HG03460 (cell line): ENCODE results near the gene GPC1.
"Not testable (repeated sequence)": the region's sequence is repeated elsewhere in the genome, so short reads cannot be mapped to it uniquely, and the experiment has no call there.

Experiments
- ATAC-seq: cut with Tn5 transposase; IDR thresholded peaks from one replicate; pipeline ENCODE4 v1.9.1; 2021; ENCODE audit not compliant: unreplicated experiment

The GPC1 gene

DNA sequence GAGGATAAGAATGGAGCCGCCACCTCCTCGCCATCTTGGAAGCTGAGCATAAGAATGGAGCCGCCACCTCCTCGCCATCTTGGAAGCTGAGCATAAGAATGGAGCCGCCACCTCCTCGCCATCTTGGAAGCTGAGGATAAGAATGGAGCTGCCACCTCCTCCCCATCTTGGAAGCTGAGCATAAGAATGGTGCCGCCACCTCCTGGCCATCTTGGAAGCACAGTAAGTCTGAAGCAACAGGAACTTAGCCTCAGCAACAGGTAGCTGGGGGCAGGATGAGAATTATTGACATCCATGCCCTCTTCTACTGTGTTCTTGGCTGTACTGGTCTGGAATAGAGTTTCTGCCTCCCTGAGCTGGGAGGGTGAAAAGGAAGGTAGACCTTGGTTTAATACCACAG, 61.6 kb downstream of the GPC1 start:
- not testable (repeated sequence) for ATAC-seq

DNA sequence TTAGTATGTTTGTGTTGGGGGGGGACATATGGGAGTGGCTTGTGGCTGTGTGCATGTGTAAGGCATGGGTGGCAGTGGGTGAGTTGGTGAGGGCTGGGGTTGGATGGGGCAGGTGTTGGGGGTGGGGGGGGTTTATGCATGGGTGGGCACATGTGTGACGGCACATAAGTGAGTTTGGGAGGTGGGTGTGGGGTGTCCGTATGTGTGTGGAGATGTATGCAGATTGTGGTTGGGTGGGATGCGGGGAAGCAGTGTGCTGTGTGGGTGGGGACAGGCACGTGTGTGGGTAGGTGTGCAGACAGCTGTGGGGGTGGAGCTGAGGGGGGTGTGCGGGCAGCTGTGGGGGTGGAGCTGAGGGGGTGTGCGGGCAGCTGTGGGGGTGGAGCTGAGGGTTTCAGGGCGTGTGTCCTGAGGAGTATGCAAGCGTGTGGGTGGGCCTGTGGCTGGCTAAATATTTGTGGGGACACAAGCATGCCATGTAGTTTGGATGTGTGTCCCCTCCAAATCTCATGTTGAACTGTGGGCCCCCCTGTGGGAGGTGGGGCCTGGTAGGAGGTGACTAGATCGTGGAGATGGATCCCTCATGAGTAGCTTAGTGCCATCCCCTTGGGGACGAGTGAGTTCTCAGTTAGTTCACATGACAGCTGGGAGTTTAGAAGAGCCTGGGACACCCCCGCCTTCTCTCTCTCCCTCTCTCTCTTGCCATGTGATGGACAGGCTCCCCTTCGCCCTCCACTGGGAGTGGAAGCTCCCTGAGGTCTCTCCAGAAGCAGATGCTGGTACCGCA, 62.9 kb downstream of the GPC1 start:
- no peak for ATAC-seq

DNA sequence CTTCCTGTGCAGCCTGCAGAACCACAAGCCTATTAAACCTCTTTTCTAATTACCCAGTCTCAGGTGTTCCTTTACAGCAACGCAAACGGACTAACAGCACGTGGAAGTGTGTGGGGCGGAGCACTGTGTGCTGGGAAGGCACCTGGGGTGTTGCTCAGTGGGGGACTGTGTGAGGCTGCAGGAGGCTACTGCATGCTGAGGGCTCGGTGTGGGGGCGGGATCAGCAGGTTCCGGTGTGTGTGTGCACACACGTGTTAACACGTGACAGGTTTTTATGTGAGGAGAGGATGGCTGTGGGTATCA, 63.4 kb downstream of the GPC1 start:
- ATAC-seq: no peak

DNA sequence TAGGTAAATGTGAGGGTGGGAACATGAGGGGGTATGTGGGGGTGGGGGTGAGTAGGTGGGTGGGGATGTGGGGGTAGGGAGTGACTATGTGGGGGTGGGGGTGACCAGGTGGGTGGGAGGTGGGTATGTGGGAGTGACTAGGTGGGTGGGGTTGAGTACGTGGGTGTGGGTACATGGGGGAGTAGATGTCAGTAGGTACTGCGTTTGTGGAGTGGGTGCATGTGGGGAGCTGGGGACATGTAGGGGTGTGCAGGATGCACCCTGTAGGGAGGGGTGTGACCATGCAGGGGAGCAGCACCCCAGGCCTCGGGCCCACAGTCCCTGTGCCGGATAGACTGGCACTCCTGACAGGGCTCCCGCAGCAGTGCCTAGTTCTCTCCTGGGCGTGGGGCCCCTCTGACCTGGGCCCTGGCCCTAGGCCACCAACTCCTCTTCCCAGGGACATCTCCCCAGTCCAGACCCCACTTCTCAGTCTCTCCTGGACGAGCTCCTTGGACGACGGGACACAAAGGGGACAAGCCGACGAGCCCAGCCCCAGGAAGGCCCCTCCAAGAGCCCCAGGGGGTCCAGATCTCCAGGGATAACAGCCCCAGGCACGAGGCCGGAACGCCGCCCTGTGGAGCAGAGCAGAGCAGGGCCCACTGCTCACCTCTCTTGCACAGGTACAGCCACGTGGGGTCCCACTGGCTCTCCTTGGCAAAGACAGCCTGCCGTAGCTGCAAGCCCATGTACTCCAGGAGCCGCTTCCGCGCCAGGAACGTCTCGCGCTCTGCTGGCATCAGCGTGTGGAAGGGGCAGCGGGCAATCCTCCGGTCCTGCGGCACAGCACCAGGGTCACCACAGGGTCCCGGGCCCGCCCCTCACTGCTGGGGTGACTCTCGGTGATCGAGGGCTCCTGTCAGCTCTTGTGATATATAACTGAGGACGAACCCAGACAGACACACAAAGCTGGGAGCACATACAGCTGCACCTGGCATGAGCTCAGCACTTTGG, 64.1 kb downstream of the GPC1 start:
- no peak for ATAC-seq

DNA sequence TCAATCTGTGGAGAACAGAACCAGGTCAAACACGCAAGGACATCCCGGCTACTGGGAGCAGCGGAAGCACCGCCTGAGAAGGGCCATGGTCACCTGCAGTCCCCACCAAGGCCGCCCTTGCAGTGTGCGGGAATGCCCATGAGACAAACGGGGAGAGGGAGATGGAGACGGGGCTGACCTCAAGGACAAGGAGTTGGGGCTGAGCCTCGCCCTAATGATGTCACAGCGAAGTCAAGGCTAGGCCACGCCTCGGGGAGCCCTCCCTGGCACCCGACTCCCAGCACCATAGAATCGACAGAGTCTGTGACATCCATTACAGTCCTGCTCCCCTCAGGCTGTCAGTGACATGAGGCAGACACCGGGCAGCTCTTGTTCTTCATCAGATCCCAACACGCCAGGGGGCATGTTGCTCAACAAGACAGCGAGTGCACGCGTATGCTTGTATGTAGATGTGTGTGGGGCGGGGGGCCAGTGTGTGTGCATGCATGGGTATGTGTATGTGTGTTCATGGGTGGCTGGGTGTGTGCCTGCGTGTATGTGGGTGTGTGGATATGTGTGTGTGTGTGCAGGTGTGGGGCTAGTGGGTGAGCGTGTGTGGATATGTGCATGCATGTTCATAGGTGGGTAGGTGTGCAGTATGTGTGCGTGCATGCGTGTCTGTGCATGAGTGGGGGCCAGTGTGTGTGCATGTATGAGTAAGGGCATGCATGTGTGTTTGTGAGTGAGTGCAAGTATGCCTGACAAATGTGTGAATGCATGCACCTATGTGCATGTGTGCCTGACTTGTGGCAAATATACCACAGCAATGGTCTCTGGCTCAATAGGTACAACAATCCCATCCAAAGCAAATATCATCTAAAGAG, 65.3 kb downstream of the GPC1 start:
- ATAC-seq: no peak

DNA sequence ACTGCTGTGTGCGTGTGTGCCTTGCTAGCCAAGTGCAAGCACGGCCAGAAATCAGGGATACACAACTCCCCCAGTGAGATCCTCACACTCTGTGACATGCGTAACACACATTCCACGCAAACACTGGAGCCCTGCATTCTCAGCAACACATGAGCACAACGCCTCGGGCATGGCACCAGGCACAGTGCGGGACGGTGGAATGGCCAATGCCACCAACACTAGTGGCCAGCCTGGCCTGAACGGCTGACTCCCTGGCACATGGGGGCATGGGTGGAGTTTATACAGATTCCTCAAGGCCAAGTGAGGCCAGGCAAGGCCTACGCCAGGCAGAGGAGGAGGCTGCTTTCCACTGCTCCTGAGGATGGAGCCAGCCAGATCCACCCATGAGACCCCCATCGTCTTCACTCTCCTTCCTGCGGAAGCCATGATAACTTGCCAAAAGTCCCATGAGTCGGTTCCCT, 66.1 kb downstream of the GPC1 start:
- no peak for ATAC-seq

DNA sequence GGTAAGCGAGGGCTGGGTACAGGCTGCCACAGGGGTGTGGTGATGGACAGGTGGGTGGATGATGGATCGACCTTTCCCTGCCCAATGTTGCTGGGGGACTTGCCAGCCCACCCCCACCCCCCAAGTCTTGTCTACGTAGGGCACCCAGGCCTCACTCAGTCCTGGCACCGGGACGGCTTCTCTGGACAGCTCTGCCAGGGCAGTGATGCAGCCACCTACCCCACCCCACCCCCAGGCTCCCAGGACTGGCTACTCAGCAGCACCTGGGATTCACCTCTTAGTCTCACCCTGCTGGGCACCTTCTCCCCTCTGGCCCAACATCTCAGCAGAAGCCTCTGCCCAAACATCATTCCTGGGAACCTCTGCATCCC, 66.6 kb downstream of the GPC1 start:
- ATAC-seq: no peak

DNA sequence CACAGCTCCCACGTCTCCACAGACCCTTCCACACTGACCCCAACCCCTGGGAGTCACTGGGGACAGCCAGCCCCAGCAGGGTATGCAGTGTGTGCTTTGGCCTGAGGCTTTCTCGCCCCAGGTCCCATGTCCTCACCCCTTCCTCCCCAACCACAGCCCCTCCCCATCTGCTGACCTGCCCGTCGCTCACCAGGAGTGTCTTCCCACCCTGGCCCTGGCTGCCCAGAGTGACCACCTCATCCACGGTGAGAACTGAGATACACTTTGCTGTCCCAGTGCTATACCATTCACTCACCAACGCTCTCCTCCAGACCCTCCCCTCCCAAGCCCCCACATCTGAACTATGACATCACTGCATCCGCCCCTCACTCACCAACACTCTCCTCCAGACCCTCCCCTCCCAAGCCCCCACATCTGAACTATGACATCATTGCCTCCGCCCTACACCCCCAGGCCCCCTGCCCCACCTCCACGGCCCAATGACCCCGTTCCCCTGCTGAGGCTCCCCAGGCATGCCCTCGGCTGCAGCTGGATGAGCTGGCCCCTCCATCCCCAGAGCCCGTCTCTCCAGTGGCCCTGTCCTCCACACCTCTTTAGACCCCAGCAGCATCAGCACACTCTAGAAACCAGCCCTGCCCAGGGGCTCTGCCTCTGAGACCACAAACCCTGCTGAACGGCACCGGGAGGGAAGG, 67.1 kb downstream of the GPC1 start:
- no peak for ATAC-seq

DNA sequence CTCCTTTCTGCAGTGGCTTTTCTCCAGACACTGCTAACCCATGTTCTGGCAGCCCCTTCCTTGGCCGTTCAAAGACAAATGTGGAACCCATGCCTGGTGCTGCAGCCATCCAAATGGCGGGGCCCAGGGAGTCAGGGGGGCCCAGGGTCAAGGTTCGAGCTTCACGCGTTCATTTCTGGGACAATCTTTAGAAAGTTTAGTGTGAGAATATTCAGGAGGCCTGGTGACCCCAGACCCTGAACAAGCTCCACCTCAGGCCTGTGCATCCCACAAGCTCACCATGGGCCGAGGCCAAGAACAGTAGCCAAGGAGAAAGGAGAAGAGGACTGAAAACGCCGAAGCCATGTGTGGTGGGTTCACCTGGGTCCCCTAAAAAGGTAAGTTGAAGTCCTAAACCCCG, 67.9 kb downstream of the GPC1 start:
- ATAC-seq: no peak

DNA sequence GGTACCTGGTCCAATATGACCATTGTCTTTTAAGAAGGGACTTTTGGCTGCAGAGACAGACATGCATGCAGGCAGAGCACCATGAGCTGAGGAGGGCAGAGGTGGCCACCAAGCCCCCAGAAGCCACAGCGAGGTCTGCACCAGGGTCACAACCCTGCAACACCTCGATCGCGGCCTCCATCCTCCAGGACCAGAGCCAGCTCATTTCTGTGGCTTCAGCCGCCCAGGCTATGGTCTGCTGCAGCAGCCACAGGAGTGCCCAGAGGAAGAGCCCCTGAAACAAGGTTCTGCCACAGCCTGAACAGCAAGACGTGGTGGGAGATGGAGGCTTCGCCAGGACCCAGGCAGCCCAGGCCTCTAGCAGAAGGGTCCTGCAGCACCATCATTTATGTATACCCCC, 68.4 kb downstream of the GPC1 start:
- no peak for ATAC-seq

DNA sequence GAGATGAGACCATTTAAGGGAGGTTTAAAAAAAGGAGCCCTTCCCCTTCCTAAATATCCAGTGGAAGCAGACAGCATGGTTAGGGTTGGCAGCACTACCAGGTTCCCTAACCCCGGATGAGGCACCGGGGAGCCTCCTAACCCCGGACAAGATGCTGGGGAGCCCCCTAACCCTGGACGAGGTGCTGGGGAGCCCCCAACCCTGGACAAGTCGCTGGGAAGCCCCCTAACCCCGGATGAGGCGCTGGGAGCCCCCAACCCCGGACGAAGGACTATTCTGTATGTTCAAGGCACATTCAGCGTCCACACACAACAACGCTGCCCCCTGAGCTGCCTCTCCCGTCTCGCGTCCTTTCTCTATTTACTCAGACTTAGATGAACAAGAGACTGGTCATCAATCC, 70.4 kb downstream of the GPC1 start:
- ATAC-seq: no peak

DNA sequence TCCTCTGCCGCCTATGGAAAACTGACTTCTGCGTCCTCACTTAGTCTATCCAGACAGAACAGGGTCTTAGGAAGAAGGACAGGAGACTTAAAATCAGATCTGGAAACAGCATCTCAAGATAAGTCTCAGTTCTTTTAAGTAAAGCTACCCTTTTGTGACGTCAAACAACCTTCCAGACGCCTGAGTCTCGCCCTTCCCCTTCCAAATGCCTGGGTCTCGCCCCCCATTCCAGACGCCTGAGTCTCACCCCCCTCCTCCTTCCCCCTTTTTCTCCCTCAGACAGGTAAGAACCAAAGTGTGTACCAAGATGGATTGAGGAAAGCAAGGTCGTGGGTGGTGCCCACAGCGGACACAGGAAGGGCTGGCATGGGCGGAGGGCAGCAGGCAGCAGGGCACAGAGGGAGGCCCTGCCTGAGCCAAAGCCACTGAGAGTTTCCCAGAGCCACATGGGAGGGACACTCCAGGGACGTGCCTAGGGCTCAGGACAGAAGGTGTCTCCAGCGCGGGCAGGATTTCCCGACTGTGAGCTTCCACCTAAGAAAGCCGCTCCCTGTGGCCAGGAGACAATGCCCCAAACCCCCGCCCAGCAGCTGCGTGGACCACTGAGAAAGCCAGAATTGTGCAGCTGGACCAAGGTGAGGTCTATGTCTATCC, 71.1 kb downstream of the GPC1 start:
- no peak for ATAC-seq

DNA sequence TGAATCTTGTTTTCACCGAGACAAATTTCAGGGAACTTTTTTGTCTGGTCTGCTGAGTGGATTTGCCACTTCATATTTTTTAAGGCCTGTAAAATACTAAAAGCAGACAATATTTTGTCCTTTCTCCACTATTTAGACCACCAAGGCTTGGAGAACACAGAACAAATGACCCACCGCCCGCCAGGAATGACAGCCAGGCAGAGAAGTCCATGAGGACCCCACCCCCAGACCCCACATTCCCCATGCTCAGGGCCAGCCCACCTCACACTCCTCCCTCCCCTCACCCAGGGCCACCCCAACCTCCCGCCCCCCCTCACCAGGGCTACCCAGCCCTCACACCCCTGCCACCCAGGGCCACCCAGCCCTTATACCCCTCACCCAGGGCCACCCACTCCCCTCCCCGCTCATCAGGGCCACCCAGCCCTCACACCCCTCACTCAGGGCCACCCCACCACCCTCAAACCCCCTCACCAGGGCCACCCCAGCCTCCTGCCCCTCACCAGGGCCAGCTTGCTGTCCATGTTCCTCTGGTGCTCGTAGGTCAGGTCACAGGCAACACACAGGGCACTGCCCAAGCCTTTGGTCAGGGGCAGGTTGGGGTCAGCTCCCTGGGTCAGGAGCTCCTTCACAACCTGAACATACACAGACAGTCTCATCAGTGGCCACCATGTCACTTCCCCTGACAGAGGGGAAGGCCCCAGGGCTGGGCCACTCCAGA, 71.8 kb downstream of the GPC1 start:
- ATAC-seq: no peak

DNA sequence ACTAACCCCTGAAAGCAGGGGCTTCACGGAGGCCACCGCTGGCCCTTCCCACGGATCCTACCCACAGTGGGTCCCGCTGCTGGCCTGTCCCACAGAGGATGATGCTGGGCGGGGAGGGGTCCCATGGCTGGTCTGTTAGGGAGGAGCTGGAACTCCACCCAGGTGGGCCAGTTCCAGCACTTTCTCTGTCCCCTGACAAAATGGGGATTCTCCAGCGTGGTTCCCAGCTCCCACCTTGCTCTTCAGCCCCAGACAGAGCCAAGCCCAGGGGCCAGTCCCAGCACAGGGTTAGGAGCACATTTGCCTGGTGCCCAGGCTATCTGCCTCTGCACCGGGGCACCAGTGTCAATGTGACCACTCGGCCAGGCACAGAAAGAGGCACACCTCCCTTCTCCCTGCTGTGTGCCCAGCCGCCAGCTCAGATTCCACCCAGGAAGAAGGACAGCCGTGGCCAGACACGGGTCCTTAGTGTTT, 72.4 kb downstream of the GPC1 start:
- no peak for ATAC-seq

DNA sequence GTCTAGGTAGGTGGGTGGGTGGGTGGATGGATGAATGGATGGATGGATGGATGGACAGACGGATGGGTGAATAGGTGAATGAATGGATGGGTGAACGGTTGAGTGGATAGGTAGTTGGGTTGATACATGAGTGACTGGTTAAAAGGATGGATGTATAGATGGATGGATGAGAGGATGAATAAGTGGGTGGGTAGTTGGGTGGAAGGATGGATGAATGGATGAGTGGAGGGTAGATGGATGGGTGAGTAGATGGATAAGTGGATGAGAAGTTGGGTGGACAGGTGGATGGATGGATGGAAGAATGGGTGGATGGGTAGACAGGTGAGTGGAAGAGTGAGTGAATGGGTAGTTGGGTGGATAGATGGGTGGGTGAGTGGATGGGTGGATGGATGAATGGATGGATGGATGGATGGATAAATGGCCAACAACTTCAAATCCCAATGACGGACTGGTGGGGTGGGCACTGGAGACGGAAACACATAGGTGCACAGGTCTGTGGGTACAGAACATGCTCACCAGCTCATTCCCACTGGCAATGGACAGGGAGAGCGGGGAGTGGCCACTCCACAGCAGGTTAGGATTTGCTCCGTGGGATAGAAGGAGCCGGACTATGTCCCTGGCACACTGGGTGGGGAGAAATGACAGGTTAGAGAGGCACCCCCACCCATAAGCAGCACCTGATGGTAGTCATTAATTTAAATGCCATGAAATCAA, 73.5 kb downstream of the GPC1 start:
- ATAC-seq: no peak

DNA sequence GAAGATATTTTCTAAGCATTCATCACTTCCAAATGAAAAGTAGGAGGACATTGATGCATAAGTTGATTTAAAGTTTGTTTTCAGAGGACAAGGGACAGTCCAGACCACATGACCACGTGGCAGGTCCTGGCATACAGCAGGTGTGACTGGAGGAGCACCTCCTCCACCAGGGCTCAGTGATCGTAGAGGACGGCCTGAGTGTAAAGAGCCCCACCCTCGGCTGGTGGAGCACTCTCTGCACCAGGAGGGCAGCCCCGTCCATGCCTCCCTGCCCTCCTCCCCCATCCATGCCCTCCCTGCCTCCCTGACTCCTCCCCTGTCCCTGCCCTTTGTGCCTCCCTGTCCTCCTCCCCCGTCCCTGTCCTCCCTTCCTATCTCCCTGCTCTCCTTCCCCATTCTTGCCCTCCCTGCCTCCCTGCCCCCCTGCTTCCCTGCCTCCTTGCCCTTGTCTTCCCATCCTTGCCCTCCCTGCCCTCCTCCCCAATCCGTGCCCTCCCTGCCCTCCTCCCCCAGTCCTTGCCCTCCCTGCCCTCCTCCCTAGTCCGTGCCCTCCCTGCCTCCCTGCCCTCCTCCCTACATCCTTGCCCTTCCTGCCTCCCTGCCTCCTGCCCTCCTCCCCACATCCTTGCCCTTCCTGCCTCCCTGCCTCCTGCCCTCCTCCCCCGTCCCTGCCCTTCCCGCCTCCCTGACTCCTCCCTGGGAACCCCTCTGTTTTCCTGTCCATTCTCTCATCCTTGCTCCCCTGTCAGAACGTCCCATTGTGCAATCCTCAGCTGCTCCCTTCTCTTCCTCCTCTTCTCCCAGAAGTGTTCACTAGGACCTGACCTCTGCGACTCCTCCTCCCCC, 74.4 kb downstream of the GPC1 start:
- ATAC-seq: no peak

DNA sequence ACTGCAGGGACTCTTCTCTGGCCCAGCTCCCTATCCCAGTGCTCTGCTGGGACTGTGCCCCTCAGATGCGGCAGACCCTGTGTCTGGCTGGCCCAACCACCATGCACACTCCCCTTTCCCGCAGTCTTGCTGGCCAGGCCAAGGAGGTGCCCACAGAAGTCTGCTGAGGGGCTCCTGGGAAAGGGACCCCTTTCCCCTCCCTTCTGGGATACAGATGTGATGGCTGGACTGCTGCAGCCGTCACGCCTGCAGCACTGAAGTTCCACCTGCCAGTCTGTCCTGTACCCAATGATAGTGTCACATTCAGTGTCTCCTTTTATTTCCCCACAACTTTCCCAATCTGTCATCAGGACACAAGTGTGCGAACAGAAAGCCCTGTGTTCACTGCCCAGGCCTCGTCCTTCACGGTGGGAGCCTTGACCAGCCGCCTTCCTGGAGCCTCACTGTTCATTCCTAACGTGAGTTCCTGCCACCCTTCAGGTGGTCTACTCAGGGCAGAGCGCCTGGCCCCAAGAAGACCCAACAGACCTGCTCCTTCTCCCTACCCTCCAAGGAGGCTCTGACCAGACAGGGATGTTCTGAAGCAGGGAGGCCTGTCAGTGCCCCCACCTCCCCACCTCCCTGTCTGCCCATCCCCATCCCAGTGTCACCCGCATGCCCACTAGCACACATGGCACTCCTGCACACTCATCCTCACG, 75.2 kb downstream of the GPC1 start:
- no peak for ATAC-seq
